ENCODE measurements around the gene OS9. TPM values are rescaled to one million over a fixed set of nuclear protein-coding genes. Genes with fewer than 3 reads are reported as not detected.

The OS9 gene
- total and polyA plus RNA-seq, 2 donors (not counting 3 experiments of a cell fraction or from before 2014, with no cell fraction given) = 212 to 561 TPM

DNA sequence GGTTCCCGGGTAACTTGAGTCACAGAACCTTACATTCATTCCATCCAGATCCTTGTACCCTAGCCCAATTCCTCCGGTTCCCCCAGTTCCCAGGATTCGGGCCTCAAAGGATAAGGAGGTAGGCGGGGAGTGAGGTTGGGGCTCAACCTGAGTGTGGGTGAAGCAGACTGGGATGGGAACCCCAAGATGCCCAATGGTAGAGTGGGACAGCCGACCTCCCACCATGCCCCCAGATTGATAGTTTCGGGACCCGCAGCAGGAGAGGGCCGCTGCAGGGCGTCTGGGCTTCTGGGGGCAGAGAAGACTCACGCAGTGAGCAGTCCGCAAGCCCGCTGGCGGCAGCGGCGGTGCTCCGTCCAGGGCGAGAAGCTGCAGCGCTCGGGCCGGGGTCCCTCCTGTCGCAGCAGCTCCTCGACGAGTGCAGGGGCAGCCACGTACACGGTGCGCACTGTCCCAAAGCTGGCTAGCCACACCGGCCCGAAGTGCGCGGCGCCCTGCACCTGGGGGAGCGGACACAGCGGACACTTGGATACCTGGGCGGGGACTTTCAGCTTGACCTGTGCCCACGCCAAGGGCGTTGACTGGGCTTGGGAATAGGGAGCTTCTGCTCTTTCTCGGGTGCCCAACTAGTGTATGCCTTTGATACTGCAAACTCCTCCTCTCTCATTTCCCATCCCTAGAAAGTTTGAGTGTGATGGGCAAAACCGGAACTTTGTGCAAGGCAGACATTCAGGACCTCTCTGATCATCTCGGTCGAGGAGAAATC lies 71.9 kb downstream of the OS9 start:
- dilution Hi-C loops (cut with MboI; ENCODE audit: extremely low pct_ligation_motif_present, low sequenced_read_pairs) = no loop called here
- Histone ChIP-seq H3K4me2 (ENCODE audit: insufficient read depth, low read length) (peak overlapping the region; percentile 60), H3K9me3 (replicated peaks; ENCODE audit: control insufficient read depth, insufficient read depth, low read length) (no peaks in the 10 kb centered on the region), H3K79me2 (ENCODE audit: control insufficient read depth, insufficient read depth, low read length) (no peaks in the 10 kb centered on the region), H2AFZ (ENCODE audit: low read depth, low read length) (no peak overlapping the region), H4K20me1 (replicated peaks; ENCODE audit: control insufficient read depth, extremely low read depth, insufficient read depth, low read length) (no peaks in the 10 kb centered on the region), H3K9me1 (replicated peaks; ENCODE audit: control insufficient read depth, extremely low read depth, insufficient read depth, low read length) (no peaks in the 10 kb centered on the region), H3K4me3 (replicated peaks in 1 of 3; ENCODE audit: insufficient read depth in 1 of 3, low read depth in 1 of 3, low read length in 3 of 3) (no peak overlapping the region), H3K4me1 (ENCODE audit: control insufficient read depth, extremely low read depth, insufficient read depth, low read length) (peaks cover 18% of the 10 kb centered on the region), H3K9ac (replicated peaks; ENCODE audit: extremely low read depth, insufficient read depth, low read length) (no peak overlapping the region), H3K27ac (ENCODE audit: insufficient read depth, low read depth, low read length) (no peak overlapping the region), H3K27me3 (ENCODE audit: control insufficient read depth in 2 of 2, insufficient read depth in 2 of 2, low read length in 2 of 2) (peaks cover 35 to 37% of the 10 kb centered on the region in 2 experiments), H3K36me3 (ENCODE audit: control insufficient read depth in 2 of 2, extremely low read depth in 1 of 2, insufficient read depth in 2 of 2, low read length in 2 of 2) (peaks cover 0 to 2% of the 10 kb centered on the region in 2 experiments)
- intact Hi-C loops (cut with micrococcal nuclease) = no loop called here
- no peak for DNase-seq (ENCODE audit: low read depth, low spot score)
- POLR2A ChIA-PET = no interaction called here
- no peak for FAIRE-seq
- CTCF ChIA-PET = interaction anchor here (0.9 to 4.6 kb wide), 6 partner anchors 10 to 140 kb away, joined by 3 to 48 read pairs (median 4); partner anchors contain the start of genes MARCHF9 and TSFM
- BruUV-seq (replicated peaks) = no TSS peak
- TF ChIP-seq, protein P1, sequence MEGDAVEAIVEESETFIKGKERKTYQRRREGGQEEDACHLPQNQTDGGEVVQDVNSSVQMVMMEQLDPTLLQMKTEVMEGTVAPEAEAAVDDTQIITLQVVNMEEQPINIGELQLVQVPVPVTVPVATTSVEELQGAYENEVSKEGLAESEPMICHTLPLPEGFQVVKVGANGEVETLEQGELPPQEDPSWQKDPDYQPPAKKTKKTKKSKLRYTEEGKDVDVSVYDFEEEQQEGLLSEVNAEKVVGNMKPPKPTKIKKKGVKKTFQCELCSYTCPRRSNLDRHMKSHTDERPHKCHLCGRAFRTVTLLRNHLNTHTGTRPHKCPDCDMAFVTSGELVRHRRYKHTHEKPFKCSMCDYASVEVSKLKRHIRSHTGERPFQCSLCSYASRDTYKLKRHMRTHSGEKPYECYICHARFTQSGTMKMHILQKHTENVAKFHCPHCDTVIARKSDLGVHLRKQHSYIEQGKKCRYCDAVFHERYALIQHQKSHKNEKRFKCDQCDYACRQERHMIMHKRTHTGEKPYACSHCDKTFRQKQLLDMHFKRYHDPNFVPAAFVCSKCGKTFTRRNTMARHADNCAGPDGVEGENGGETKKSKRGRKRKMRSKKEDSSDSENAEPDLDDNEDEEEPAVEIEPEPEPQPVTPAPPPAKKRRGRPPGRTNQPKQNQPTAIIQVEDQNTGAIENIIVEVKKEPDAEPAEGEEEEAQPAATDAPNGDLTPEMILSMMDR (IDR thresholded peaks at IDR 0.05; ENCODE audit: extremely low read depth in 1 of 2, insufficient read depth in 1 of 2, low read depth in 1 of 2, low read length in 2 of 2) = no peak
- no peak for TF ChIP-seq MYC (IDR thresholded peaks at IDR 0.05; ENCODE audit: low read depth, low read length)
- no peak for TF ChIP-seq POLR2AphosphoS5 (IDR thresholded peaks at IDR 0.05; ENCODE audit: insufficient read depth, low read depth, low read length)
- peak; percentile 94 for TF ChIP-seq EZH2 (IDR thresholded peaks at IDR 0.05; ENCODE audit: borderline replicate concordance, low read depth, low read length, severe bottlenecking)
- TF ChIP-seq POLR2A (IDR thresholded peaks at IDR 0.05; ENCODE audit: low read depth, low read length) = no peak
